CD8-positive, alpha-beta memory T cell (primary cell): ENCODE data around the gene RHOA. TPM values are rescaled to one million over a fixed set of nuclear protein-coding genes. Genes with fewer than 3 reads are reported as not detected.
A peak's percentile ranks its signal among the peaks of the same experiment; 100 is the strongest.

Experiments
- CTCF ChIA-PET: fragments of 350-600 bp; sonication (Branson Sonifier 250); formaldehyde crosslinking; loops from one replicate; lab custom pipeline; 2021; ENCODE audit warnings: antibody characterized with exemption; lab: Charles Lee
- POLR2A ChIA-PET: fragments of 350-600 bp; sonication (Branson Sonifier 250); formaldehyde crosslinking; loops from one replicate; lab custom pipeline; 2021; ENCODE audit warnings: antibody characterized with exemption; lab: Charles Lee
- DNase-seq, 5 donors: peaks; one replicate each; pipeline versions ENCODE4 v3.0.0 to v3.0.0-alpha.2; 2020 to 2022; ENCODE audit warnings: mixed read lengths in 1 of 5
- H3K27ac ChIP-seq: one replicate; pipeline ENCODE4 v1.7.0; 2013; ENCODE audit warnings: low read depth, mild to moderate bottlenecking, low read length, moderate library complexity
- H3K27me3 ChIP-seq: 2 replicates; pipeline ENCODE4 v1.7.0; 2013; ENCODE audit warnings: low read length, mild to moderate bottlenecking; ENCODE audit not compliant: insufficient read depth, poor library complexity, severe bottlenecking
- H3K36me3 ChIP-seq: 2 replicates; pipeline ENCODE4 v1.7.0; 2013; ENCODE audit warnings: mild to moderate bottlenecking, low read length, moderate library complexity; ENCODE audit not compliant: insufficient read depth
- H3K4me1 ChIP-seq: 2 replicates; pipeline ENCODE4 v1.7.0; 2013; ENCODE audit warnings: mild to moderate bottlenecking, low read length, moderate library complexity; ENCODE audit not compliant: insufficient read depth
- H3K4me3 ChIP-seq: 2 replicates; pipeline ENCODE4 v1.7.0; 2013; ENCODE audit warnings: mild to moderate bottlenecking, low read length
- H3K9me3 ChIP-seq: 2 replicates; pipeline ENCODE4 v1.7.0; 2013; ENCODE audit warnings: mild to moderate bottlenecking, low read length
- H3K27ac Mint-ChIP-seq, 8 donors: one replicate each; pipeline ENCODE4 v1.8.0; 2020 to 2021; ENCODE audit warnings: mixed read lengths in 8 of 8, mild to moderate bottlenecking in 6 of 8, inconsistent platforms in 3 of 8, moderate library complexity in 3 of 8
- H3K27me3 Mint-ChIP-seq, 2 donors: one replicate each; pipeline ENCODE4 v1.8.0; 2020 to 2021; ENCODE audit warnings: mixed read lengths in 2 of 2, mild to moderate bottlenecking in 1 of 2, moderate library complexity in 1 of 2
- H3K36me3 Mint-ChIP-seq, 3 donors: one replicate each; pipeline ENCODE4 v1.8.0; 2020 to 2021; ENCODE audit warnings: mixed read lengths in 3 of 3, inconsistent platforms in 1 of 3, mild to moderate bottlenecking in 1 of 3
- H3K4me1 Mint-ChIP-seq, 3 donors: one replicate each; pipeline ENCODE4 v1.8.0; 2020 to 2021; ENCODE audit warnings: mixed read lengths in 3 of 3, inconsistent platforms in 1 of 3, mild to moderate bottlenecking in 1 of 3
- H3K4me3 Mint-ChIP-seq, 7 donors: one replicate each; pipeline ENCODE4 v1.8.0; 2020 to 2021; ENCODE audit warnings: mixed read lengths in 7 of 7, mild to moderate bottlenecking in 6 of 7, moderate library complexity in 4 of 7, inconsistent platforms in 2 of 7
- H3K9me3 Mint-ChIP-seq, 5 donors: one replicate each; pipeline ENCODE4 v1.8.0; 2020 to 2022; ENCODE audit warnings: mixed read lengths in 5 of 5, mild to moderate bottlenecking in 3 of 5, moderate library complexity in 2 of 5, inconsistent platforms in 1 of 5
- polyA plus RNA-seq: library from polyadenylated mRNA; unstranded; fragments of 300-500 nt; fragmentation: Illumina TruSeq; gene quantifications from one replicate; pipeline ENCODE4 v1.2.3, GENCODE V29; 2021
- total RNA-seq, 2 experiments: library from RNA; stranded (reverse); gene quantifications; one replicate each; pipeline ENCODE4 v1.2.3, GENCODE V29; 2021

The RHOA gene
- total and polyA plus RNA-seq, 3 experiments from 2014 or later = 478 to 678 (median 506) TPM

DNA sequence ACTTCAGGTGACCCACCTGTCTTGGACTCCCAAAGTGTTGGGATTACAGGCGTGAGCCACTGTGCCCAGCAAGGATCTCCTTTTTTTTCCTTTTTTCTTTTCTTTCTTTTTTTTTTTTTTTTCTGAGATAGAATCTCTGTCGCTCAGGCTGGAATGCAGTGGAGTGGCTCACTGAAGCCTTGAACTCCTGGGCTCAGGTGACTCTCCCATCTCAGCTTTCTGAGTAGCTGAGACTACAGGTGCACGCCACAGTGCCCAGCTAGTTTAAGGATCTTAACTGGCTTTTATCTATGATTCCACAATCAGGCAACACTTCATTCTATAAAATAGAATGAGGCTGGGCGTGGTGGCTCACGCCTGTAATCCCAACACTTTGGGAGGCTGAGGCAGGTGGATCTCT, 33.6 kb upstream of the RHOA start:
- ChIA-PET POLR2A (interaction anchor here (0.6 kb wide), 1 partner anchor 304 kb away, joined by 6 read pairs; no protein-coding TSS in a partner anchor), CTCF (interaction anchor here (0.6 to 3.1 kb wide), 5 partner anchors 30 to 274 kb away, joined by 3 to 27 read pairs (median 4); partner anchors contain the start of genes KLHDC8B and USP4)
- Mint-ChIP-seq H3K9me3 (no peaks in the 10 kb centered on the region), H3K27me3 (no peaks in the 10 kb centered on the region), H3K36me3 (no peaks in the 10 kb centered on the region), H3K27ac (peak overlapping the region in 3 of 8 donors; percentile 35 to 95 (median 60)), H3K4me3 (no peak overlapping the region), H3K4me1 (peaks cover 10 to 18% (median 12%) of the 10 kb centered on the region in 3 donors)
- Histone ChIP-seq H3K4me3 (no peak overlapping the region), H3K4me1 (peaks cover 20% of the 10 kb centered on the region), H3K27ac (no peak overlapping the region), H3K27me3 (no peaks in the 10 kb centered on the region), H3K9me3 (no peaks in the 10 kb centered on the region), H3K36me3 (no peaks in the 10 kb centered on the region)
- DNase-seq = no peak

DNA sequence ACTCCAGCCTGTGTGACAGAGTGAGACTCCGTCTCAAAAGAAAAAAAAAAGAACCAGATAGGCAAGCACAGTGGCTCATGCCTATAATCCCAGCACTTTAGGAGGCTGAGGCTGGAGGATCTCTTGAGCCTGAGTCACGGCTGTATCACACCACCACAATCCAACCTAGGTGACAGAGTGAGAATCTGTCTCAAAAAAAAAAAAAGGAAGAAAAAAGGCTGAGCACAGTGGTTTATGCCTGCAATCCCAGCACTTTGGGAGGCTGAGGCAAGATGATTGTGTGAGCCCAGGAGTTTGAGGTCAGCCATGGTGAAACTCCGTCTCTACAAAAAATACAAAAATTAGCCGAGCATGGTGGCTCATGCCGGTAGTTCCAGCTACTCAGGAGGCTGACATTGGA, 23.0 kb upstream of the RHOA start:
- H3K36me3 ChIP-seq = no peaks in the 10 kb centered on the region
- Mint-ChIP-seq H3K4me3 (no peak overlapping the region), H3K36me3 (no peaks in the 10 kb centered on the region), H3K9me3 (no peaks in the 10 kb centered on the region), H3K27me3 (no peaks in the 10 kb centered on the region), H3K4me1 (peaks cover under 1 to 4% (median 2%) of the 10 kb centered on the region in 3 donors), H3K27ac (no peak overlapping the region)
- no peaks in the 10 kb centered on the region for H3K9me3 ChIP-seq
- DNase-seq = no peak
- H3K4me3 ChIP-seq = no peak overlapping the region
- H3K27me3 ChIP-seq = no peaks in the 10 kb centered on the region
- H3K27ac ChIP-seq = no peak overlapping the region
- ChIA-PET POLR2A (interaction anchor here (0.6 kb wide), 1 partner anchor 360 kb away, joined by 6 read pairs; no protein-coding TSS in a partner anchor), CTCF (no interaction called here)
- H3K4me1 ChIP-seq = no peaks in the 10 kb centered on the region

DNA sequence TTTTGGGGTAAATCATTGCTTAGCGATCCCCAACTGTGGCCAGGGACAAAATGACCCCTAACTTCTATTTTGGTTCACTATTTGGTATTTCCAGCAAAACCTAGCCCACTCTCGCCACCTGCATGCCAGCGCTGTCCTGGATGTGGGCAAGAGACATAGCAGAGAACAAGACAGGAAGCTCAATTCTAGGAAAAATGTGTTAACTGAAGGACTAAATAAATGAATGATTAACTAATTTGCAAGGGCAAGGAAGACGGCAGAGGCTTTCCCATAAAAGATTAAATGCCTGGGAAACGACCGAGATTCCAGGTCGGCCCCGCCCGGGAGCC, 16.9 kb upstream of the RHOA start:
- Histone ChIP-seq H3K4me3 (peak overlapping the region; percentile 83), H3K36me3 (no peaks in the 10 kb centered on the region), H3K27me3 (no peaks in the 10 kb centered on the region), H3K4me1 (peaks cover 4% of the 10 kb centered on the region), H3K9me3 (no peaks in the 10 kb centered on the region), H3K27ac (peak overlapping the region; percentile 87)
- H3K27me3 Mint-ChIP-seq = no peaks in the 10 kb centered on the region
- POLR2A ChIA-PET = interaction anchor here (0.5 to 2.2 kb wide), 9 partner anchors 10 to 89 kb away, joined by 3 to 40 read pairs (median 7); partner anchors contain the start of genes DAG1, GPX1, RHOA and TCTA
- CTCF ChIA-PET = interaction anchor here (0.8 to 3.0 kb wide), 4 partner anchors 13 to 89 kb away, joined by 3 to 13 read pairs (median 8); partner anchors contain the start of genes TCTA and USP4
- no peak for DNase-seq
- H3K27ac Mint-ChIP-seq = peak overlapping the region in 7 of 8 donors; percentile 59 to 98 (median 95)
- H3K36me3 Mint-ChIP-seq = peaks cover 0 to 24% (median 5%) of the 10 kb centered on the region in 3 donors
- no peaks in the 10 kb centered on the region for H3K9me3 Mint-ChIP-seq
- H3K4me1 Mint-ChIP-seq = peaks cover 14 to 32% (median 28%) of the 10 kb centered on the region in 3 donors
- peak overlapping the region; percentile 89 to 99 (median 96) for H3K4me3 Mint-ChIP-seq

DNA sequence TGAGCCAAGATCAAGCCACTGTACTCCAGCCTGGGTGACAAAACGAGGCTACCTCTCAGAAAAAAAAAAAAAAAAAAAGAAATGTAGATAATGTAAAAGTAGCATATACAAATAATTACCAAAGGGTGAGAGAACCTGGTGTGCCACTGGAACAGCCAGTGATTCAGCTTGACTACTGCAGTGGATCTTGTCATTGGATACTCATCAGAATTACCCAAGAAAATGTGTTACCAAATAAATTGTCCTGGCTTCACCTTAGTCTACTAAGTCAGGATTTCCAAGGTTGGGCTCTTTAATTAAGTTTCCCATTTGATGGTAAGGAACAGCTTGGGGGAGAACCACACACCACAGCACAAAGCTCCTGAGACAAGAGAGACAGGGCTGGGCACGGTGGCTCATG, 15.8 kb upstream of the RHOA start:
- Histone ChIP-seq H3K4me3 (no peak overlapping the region), H3K9me3 (no peaks in the 10 kb centered on the region), H3K27ac (no peak overlapping the region), H3K4me1 (peaks cover 4% of the 10 kb centered on the region), H3K36me3 (no peaks in the 10 kb centered on the region), H3K27me3 (no peaks in the 10 kb centered on the region)
- POLR2A ChIA-PET = no interaction called here
- CTCF ChIA-PET = interaction anchor here (0.8 to 1.0 kb wide), 3 partner anchors 11 to 87 kb away, joined by 3 read pairs; partner anchors contain the start of gene USP4
- peaks cover 0 to 32% (median 8%) of the 10 kb centered on the region in 3 donors for H3K36me3 Mint-ChIP-seq
- no peaks in the 10 kb centered on the region for H3K9me3 Mint-ChIP-seq
- peaks cover 14 to 32% (median 28%) of the 10 kb centered on the region in 3 donors for H3K4me1 Mint-ChIP-seq
- peak overlapping the region in 3 of 8 donors; percentile 10 to 61 (median 20) for H3K27ac Mint-ChIP-seq
- DNase-seq = no peak
- H3K4me3 Mint-ChIP-seq = peak overlapping the region; percentile 89 to 99 (median 96)
- no peaks in the 10 kb centered on the region for H3K27me3 Mint-ChIP-seq

DNA sequence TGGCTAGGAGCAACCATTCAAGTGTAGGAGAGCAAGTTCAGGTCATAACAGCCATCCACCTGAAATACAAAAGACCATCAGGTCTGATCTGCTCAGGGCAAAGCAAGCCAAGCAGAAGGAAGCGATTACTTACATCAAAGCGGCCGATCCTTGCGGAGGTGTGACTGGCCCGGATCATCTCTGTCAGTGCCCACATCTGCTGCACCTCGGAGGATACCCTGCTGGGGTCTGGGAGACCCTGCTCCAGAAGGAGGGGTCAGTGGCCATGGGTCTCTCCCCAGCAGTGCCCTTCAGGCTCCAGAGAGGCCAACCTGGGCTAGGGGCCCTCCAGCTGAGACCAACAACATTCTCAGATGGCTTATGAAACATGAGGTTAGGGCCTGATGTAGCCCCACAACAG, 13.0 kb upstream of the RHOA start:
- Histone ChIP-seq H3K9me3 (no peaks in the 10 kb centered on the region), H3K27ac (no peak overlapping the region), H3K36me3 (no peaks in the 10 kb centered on the region), H3K4me3 (no peak overlapping the region), H3K27me3 (no peaks in the 10 kb centered on the region), H3K4me1 (peaks cover 4% of the 10 kb centered on the region)
- no peaks in the 10 kb centered on the region for H3K27me3 Mint-ChIP-seq
- H3K27ac Mint-ChIP-seq = peak overlapping the region in 5 of 8 donors; percentile 12 to 71 (median 21)
- H3K4me1 Mint-ChIP-seq = peaks cover 20 to 43% (median 37%) of the 10 kb centered on the region in 3 donors
- ChIA-PET CTCF (no interaction called here), POLR2A (interaction anchor here (0.6 to 1.1 kb wide), 2 partner anchors 13 to 79 kb away, joined by 4 to 6 read pairs; partner anchors contain the start of genes RHOA and TCTA)
- no peaks in the 10 kb centered on the region for H3K9me3 Mint-ChIP-seq
- H3K36me3 Mint-ChIP-seq = peaks cover 0 to 38% (median 9%) of the 10 kb centered on the region in 3 donors
- DNase-seq = no peak
- H3K4me3 Mint-ChIP-seq = peak overlapping the region in 1 of 7 donors; percentile 65

DNA sequence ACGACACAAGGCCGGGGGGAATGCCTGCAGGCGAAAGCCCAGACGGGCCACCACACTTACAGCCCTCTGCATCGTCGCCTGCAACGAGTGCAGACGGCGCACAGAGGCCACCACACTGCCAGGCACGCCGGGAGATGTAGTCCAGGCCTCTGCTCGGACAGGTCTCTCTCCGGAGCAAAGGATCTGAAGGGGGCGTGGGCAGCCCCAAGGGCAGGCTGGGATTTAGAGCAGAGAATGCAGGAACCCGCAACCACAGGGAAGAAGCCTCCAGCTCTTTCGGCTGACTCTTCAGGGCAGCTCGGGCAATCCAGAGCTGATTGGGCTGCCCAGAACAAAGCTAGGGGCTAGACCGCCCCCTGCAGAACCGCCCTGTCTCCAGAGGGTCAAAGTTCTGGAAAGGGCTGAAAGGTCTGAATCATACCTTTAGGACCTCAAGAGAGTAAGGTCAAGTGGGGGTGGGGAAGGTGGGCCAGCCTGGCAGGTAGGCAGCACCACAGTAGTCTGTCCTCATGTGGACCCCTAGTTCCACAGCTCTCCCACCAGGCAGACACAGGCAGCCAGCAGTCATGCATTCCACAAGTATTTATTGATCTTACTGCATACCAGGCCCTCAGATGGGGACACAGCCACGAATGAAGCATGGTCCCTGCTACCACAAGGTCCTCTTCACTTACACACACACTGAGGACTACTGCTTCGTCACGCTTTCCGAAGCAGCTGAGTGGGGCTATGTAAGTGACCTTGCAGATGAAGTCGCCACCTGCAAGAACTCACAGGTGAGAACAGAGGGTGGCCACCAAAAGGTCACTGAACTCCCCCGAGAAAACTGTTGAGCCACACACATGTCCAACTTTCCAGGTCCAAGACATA, 10.8 kb upstream of the RHOA start, which contains the start of gene AMT:
Gene AMT, minus strand, starts transcription at position 95 of the 870 bp plus-strand sequence. Its CDS starts 23 bp downstream, at position 72.
- H3K27me3 ChIP-seq = no peaks in the 10 kb centered on the region
- H3K4me1 ChIP-seq = peaks cover 10% of the 10 kb centered on the region
- H3K36me3 ChIP-seq = peaks cover 8% of the 10 kb centered on the region
- Mint-ChIP-seq H3K36me3 (peaks cover 0 to 46% (median 9%) of the 10 kb centered on the region in 3 donors), H3K9me3 (no peaks in the 10 kb centered on the region), H3K27me3 (peaks cover 0 to 1% of the 10 kb centered on the region in 2 donors), H3K27ac (peak within 1 kb of the TSS in 4 of 8 donors; percentile 17 to 78 (median 57)), H3K4me3 (no peak within 1 kb of the TSS), H3K4me1 (peaks cover 23 to 52% (median 39%) of the 10 kb centered on the region in 3 donors)
- ChIA-PET POLR2A (no interaction called here), CTCF (no interaction called here)
- H3K27ac ChIP-seq = no peak within 1 kb of the TSS
- no peaks in the 10 kb centered on the region for H3K9me3 ChIP-seq
- no peak within 1 kb of the TSS for H3K4me3 ChIP-seq
- no peak for DNase-seq

DNA sequence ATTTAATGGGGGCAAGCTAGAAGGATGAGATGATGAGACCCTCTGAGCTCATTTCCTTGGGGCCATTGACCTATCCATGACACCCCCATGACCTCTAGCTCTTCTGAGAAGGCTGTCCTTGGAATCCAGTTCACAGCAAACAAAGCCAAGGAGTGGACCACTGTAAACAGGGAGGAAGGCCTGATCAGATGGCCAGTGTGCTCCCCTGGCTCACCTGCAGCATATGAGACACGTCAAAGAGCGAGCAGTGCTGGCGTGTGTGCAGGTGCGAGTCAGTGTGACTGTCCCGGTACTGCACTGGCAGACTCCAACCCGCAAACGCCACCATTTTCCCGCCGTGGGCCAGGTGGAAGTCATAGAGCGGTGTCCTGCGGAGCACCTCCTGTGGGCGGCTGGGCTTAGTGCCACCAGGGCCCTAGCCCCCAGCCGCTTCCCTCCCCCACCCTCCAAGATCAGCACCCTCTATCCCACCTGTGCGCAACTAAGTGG, 10.2 kb upstream of the RHOA start:
- Mint-ChIP-seq H3K27ac (peak overlapping the region in 1 of 8 donors; percentile 12), H3K9me3 (no peaks in the 10 kb centered on the region), H3K27me3 (peaks cover 0 to 1% of the 10 kb centered on the region in 2 donors), H3K36me3 (peaks cover 0 to 47% (median 9%) of the 10 kb centered on the region in 3 donors), H3K4me1 (peaks cover 30 to 59% (median 43%) of the 10 kb centered on the region in 3 donors), H3K4me3 (no peak overlapping the region)
- Histone ChIP-seq H3K27ac (no peak overlapping the region), H3K4me1 (peaks cover 17% of the 10 kb centered on the region), H3K27me3 (no peaks in the 10 kb centered on the region), H3K9me3 (no peaks in the 10 kb centered on the region), H3K36me3 (peaks cover 8% of the 10 kb centered on the region), H3K4me3 (no peak overlapping the region)
- ChIA-PET CTCF (interaction anchor here (1.0 kb wide), 1 partner anchor 82 kb away, joined by 3 read pairs; the partner anchor contains the start of gene USP4), POLR2A (no interaction called here)
- no peak for DNase-seq
